GM12872 (cell line): Measurements from ENCODE around the gene ANKRA2.
A peak's percentile ranks its signal among the peaks of the same experiment; 100 is the strongest.

Source experiments
- CTCF ChIP-seq: IDR thresholded peaks from 3 replicates; pipeline ENCODE4 v1.5.1; 2011; ENCODE audit warnings: low read depth, mild to moderate bottlenecking, low read length, moderate library complexity; ENCODE audit not compliant: insufficient read depth

Gene ANKRA2

GRCh38 chr5:73519531-73520283 is 45.7 kb downstream of the ANKRA2 start:
- peak; percentile 89 for TF ChIP-seq CTCF

GRCh38 chr5:73515232-73515631 is 50.2 kb downstream of the ANKRA2 start:
- TF ChIP-seq CTCF: no peak

GRCh38 chr5:73514418-73514817 is 51.0 kb downstream of the ANKRA2 start:
- TF ChIP-seq CTCF: no peak

DNA sequence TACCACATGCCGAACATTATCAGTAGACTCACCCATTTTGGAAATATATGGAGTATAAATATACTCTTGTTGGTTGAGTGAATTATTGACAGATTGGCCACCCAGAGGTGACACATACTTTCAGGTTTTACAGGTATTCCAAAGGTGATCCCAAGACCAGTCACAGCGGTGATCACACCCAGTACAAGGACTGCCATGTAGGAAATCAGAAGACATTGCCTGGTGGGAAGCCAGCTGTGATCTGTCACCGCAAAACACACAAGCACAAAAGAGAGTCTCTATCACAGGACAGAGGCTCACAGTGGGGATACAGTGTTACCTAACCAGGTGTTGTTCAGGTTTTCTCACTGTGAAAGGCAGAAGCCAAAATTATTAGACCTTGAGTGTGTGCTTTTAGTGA is 51.4 kb downstream of the ANKRA2 start:
- TF ChIP-seq CTCF: no peak

GRCh38 chr5:73507062-73507461 is 58.4 kb downstream of the ANKRA2 start:
- TF ChIP-seq CTCF: no peak

- no peak for TF ChIP-seq CTCF
Measured at GRCh38 chr5:73506459-73506955, 58.9 kb downstream of the ANKRA2 start.
